Stimulated activated CD4-positive, alpha-beta T cell treated with anti-CD3 and anti-CD28 coated beads, Interleukin-1b, Interleukin-23, amount 100 ng/mL, for 4 hours (primary cell): ENCODE data around the gene ATXN2.
"Not testable (repeated sequence)": the region's sequence is repeated elsewhere in the genome, so short reads cannot be mapped to it uniquely, and the experiment has no call there.

Experiments used
- DNase-seq, 2 donors: peaks; one replicate each; pipeline ENCODE4 v3.0.0-alpha.2; 2020; ENCODE audit warnings: low read depth in 2 of 2

Gene ATXN2

GRCh38 chr12:111506260-111506659 lies 92.9 kb downstream of the ATXN2 start:
- DNase-seq, result no peak

GRCh38 chr12:111505601-111506036 lies 93.5 kb downstream of the ATXN2 start:
- DNase-seq, result no peak

GRCh38 chr12:111503116-111503515 lies 96.0 kb downstream of the ATXN2 start:
- DNase-seq, result no peak

GRCh38 chr12:111494676-111495075 lies 104.4 kb downstream of the ATXN2 start:
- no peak for DNase-seq

- DNase-seq, result not testable (repeated sequence)
Observed at GRCh38 chr12:111492979-111493378, 106.1 kb downstream of the ATXN2 start.

GRCh38 chr12:111488798-111489197 lies 110.3 kb downstream of the ATXN2 start:
- no peak for DNase-seq

- no peak for DNase-seq
Observed at GRCh38 chr12:111488271-111488670, 110.8 kb downstream of the ATXN2 start.

GRCh38 chr12:111482462-111482861 lies 116.7 kb downstream of the ATXN2 start:
- no peak for DNase-seq

- no peak for DNase-seq
Observed at GRCh38 chr12:111471236-111471635, 127.9 kb downstream of the ATXN2 start.

GRCh38 chr12:111469401-111469800 lies 129.7 kb downstream of the ATXN2 start:
- DNase-seq, result no peak

- no peak for DNase-seq
Observed at GRCh38 chr12:111467857-111468241, 131.3 kb downstream of the ATXN2 start.

GRCh38 chr12:111467092-111467856 lies 131.8 kb downstream of the ATXN2 start:
- no peak for DNase-seq

GRCh38 chr12:111462210-111462769 lies 136.8 kb downstream of the ATXN2 start:
- no peak for DNase-seq

- not testable (repeated sequence) for DNase-seq
Observed at GRCh38 chr12:111460111-111460510, 139.0 kb downstream of the ATXN2 start.

- DNase-seq, result no peak
Observed at GRCh38 chr12:111458546-111459172, 140.5 kb downstream of the ATXN2 start.

GRCh38 chr12:111457577-111457976 lies 141.5 kb downstream of the ATXN2 start:
- DNase-seq, result no peak

GRCh38 chr12:111457071-111457470 lies 142.0 kb downstream of the ATXN2 start:
- DNase-seq, result no peak

GRCh38 chr12:111455448-111456320 lies 143.4 kb downstream of the ATXN2 start:
- DNase-seq, result no peak

- no peak for DNase-seq
Observed at GRCh38 chr12:111454716-111455447, 144.2 kb downstream of the ATXN2 start.

- DNase-seq, result no peak
Observed at GRCh38 chr12:111454311-111454710, 144.8 kb downstream of the ATXN2 start.
